HG02588 (cell line): Measurements from ENCODE around the gene DOK3.

Experiments
- ATAC-seq: cut with Tn5 transposase; IDR thresholded peaks from one replicate; pipeline ENCODE4 v1.9.1; 2021; ENCODE audit warnings: mild to moderate bottlenecking, moderate library complexity; ENCODE audit not compliant: unreplicated experiment

Gene DOK3

GRCh38 chr5:177484902-177485549 is 24.6 kb downstream of the DOK3 start:
- ATAC-seq = no peak

- ATAC-seq = no peak
Observed at GRCh38 chr5:177483994-177484901, 25.4 kb downstream of the DOK3 start.

DNA sequence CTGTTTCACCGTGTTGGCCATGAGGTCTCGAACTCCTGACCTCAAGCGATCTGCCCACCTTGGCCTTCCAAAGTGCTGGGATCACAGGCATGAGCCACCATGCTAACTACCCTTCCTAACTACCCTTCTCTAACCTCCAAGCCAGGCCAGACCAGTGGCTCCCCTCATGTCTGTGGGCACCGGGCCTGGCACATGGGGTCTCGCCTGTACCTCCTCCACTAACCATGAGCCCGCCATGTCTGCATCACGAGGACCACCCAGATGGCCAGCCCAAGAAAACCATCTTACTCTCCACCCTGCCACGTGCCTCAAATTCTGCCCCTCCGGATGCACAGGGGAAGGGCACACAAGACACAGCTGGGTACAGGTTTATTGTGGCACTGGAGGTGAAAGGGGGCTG is 26.6 kb downstream of the DOK3 start:
- no peak for ATAC-seq

DNA sequence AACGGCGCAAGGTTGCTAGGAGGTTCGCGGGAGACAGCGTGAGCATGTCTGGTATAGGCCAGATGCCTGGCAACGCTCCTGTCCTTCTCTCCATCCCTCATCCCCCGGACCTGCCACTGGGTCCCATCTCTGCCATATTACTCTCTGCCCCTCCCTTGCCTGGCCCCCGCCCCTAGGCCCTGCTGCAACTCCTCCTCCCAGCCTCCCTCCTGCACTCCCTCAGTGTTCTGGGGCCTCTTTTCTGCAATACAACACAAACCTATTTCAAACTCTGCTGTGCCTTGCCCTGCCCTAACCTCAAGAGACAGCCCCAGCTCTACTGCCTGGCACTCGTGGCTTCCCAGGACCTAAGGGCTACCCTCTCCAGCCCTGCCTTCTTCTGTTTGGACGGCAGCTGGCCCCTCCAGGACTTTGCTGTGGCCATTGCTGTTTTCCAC is 27.2 kb downstream of the DOK3 start:
- ATAC-seq = no peak

- no peak for ATAC-seq
Observed at GRCh38 chr5:177479774-177480173, 29.9 kb downstream of the DOK3 start.

- ATAC-seq = no peak
Observed at GRCh38 chr5:177478711-177479646, 30.6 kb downstream of the DOK3 start.

GRCh38 chr5:177477701-177478477 is 31.7 kb downstream of the DOK3 start:
- ATAC-seq = no peak

DNA sequence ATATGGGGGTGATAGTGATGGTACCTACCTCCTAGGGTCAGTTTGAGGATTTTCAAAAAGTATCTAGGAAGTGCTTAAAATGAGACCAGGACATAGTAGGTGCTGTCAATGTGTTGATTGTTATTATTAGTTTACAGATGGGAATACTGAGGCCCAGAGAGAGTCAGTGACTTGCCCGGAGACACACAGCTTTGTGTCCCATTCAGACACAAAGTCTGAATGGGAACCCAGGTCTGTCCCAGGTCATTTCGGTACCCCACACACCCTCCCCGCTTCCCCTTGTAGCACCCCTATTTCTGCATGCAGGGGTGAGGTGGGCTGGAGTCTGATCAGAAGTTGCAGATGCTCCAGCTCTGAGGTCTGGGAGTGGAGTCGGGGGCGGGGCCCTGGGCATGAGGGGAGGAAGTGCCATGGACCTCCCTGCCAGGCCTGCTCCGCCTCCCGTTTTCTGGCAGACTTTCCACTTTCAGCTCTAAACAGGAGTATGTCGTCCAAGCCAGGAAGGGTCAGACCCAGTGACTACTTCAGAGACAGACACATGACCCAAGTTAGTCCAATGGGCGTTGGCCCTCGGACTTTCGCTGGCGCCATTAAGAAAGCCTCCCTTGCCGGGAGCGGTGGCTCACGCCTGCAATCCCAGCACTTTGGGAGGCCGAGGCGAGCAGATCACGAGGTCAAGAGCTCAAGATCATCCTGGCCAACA is 32.9 kb downstream of the DOK3 start:
- no peak for ATAC-seq

DNA sequence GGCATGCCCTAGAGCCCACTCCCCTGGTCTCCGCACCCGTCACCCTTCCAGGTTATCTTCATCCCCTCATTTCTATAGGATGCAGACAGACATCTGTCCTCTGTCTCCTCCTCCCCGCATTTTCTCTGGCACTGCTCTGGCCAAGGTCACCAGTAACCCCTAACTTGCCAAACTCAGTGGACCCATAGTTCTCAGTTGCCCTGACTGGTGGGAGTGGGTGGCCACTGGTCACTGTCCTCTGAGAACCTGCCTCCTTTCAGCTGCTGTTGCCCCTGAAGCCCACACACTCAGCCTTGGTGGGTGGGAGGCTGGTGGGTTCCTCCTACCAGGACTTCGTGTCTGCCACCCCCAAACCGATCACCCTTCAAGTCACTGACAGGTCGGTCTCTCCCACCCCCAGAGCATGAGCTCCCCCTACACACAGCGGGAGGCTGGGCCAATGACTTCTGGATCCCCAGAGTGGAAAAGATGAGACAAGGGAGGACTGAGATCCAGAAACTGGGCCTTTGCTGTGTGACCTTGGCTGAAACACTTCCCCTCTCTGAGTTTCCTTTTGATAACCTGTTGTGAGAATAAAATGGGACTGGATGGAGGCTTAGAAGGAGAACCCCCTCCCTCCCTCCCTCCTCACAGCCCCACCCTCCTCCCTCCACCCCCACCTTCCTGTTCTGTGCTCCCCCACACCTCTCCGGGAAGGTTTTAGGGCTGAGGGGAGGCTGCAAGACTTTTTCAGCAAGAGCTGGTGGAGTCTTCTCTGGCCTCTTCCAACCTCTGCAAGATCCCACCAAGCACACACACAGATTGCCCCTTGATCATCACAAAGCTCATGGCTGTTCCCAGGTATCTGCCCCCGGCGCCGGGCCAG is 33.8 kb downstream of the DOK3 start:
- ATAC-seq = no peak

GRCh38 chr5:177474846-177475562 is 34.6 kb downstream of the DOK3 start:
- no peak for ATAC-seq

- no peak for ATAC-seq
Observed at GRCh38 chr5:177474002-177474476, 35.6 kb downstream of the DOK3 start.

GRCh38 chr5:177473443-177474001 is 36.1 kb downstream of the DOK3 start, which contains the start of gene DBN1:
DBN1 (minus strand) TSS chr5:177473634; CDS start chr5:177473521, 113 bp downstream.
- ATAC-seq = no peak

- ATAC-seq = no peak
Observed at GRCh38 chr5:177472460-177473442, 36.9 kb downstream of the DOK3 start.

DNA sequence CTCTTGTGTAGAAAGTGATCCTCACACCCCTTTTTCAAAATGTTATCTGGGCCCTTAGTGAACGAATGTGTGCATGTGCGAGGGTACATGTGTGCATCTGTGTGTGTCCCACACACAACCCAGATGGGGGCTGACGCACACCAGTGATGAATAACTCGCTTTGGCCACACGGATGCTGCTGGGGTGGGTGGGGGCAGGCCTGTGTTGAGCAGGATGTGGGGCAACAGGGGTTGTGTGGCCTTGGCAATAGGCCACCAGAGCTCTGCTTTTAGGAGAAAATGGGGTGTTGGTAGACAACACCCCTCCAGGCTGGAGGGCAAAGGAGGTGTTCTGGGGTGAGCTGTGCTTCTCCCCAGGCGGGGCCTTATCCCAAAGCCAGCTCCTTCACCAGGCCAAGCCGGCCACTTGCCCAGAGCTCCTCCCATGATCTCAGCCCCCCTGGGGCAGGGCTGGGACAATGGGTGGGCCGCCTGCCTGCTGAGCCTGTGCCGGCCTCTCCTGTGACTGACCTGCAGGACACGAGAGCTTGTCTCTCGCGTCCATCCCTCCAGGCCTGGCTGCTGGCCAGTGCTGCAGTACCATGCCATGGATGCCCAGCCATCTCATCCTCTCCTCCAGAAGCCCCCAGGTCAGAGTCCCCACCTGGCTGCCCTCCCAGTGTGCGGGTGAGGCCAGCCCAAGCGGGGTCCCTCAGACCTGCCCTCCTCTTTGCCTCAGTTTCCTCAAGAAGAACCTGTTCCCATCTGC is 37.8 kb downstream of the DOK3 start:
- ATAC-seq = no peak

DNA sequence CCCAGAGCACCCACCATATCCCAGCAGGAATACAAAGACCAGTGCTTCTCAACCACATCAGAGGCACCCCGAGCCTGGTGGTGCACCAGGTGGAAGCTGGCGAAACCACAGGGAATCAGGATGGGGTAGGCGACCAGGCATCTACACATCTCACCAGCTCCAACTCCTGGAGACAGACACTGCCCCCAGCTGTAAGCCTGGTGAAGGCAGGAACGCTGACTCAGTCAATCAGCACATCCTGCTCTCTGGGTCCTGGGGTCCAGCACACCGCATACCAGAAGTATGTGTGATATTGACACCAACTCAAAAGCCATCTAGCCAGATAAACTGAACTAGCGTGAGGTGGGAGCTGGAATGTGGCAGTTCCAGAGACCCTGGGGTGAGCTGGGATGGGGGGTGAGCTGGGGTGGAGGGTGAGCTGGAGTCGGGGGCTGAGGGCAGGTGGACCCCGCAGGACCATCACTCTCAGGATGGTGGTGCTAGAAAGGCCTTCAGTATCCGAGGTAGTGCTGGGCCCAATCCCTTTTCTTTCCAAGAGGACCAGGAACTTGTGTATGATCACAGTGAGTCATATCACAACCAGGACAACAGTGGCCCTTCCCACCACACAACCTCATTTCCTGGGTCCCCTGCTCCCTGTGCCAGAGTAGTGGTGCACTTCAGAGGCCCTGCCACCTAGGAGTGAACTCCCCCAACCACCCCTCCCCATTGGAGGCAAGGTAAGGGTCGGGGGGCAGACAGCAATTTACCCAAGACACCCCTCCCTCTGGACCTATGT is 38.7 kb downstream of the DOK3 start:
- ATAC-seq = no peak
